GM19240 (cell line): Measurements from ENCODE around the gene TRIM6.
"Not testable (repeated sequence)": the region's sequence is repeated elsewhere in the genome, so short reads cannot be mapped to it uniquely, and the experiment has no call there.

Experiments used
- DNase-seq: peaks from one replicate; pipeline ENCODE4 v3.0.0; 2011; ENCODE audit warnings: low spot score; ENCODE audit not compliant: insufficient read length

Gene TRIM6

GRCh38 chr11:5596607-5597201 is at the start of gene TRIM6:
Gene TRIM6, plus strand, starts transcription at chr11:5596637. Its CDS starts 261 bp downstream, at chr11:5596898.
- DNase-seq: peak; percentile 11

- DNase-seq: no peak
Observed at GRCh38 chr11:5547982-5548381, 48.5 kb upstream of the TRIM6 start.

DNA sequence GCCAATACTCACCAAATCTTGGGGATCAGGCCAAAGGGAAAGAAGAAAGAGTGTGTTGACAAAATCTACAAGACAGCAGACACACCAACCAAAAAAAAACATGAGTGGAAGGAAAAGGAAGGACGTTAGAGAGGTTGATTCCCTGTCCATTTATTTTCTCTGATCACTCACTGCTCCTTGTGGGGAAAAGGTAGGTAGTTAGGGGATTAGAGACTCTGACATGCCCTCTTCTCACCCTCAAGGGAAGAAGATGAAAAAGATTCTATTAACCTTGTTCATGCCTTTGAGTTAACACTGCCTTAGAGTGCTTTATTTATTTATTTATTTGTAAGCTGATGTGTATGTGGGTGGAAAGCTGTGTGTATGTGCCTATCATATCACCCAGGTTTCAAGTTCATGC is 48.0 kb upstream of the TRIM6 start, which contains the start of gene OR52H1:
Gene OR52H1 (minus strand): TSS at position 101 of the 400 bp plus-strand sequence. CDS start 3,035 bp downstream, outside the sequence.
- no peak for DNase-seq

DNA sequence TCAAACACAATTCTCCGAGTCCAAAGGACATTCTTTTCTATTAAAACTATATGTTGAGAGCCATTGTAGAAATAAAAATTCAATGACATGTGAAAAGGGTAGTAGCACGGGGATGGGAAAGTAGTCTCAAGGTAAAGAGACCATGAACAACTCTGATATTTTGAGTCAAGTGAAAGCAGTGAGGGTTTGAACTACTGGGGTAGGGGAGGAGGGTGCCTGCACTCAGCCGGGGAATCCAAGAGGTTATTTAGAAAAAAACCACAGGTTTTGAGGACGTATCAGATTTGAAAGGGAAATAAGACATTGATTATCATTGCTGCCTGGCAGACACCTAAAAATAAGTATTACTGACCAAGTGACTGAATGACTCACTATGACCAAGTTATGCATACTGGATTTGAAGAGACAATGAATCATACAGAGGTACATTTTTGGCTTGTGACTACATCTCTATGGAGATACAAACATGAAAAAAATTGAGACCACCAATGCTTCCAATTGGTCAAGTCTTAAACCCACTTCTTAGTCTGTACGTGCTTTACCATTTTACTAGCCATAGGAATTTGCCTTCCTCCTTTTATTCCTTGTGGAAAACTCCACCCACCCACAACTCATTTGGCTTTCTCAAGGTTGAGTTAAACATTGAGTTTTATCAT is 45.9 kb upstream of the TRIM6 start:
- no peak for DNase-seq

GRCh38 chr11:5553343-5553742 is 43.1 kb upstream of the TRIM6 start:
- DNase-seq: no peak

DNA sequence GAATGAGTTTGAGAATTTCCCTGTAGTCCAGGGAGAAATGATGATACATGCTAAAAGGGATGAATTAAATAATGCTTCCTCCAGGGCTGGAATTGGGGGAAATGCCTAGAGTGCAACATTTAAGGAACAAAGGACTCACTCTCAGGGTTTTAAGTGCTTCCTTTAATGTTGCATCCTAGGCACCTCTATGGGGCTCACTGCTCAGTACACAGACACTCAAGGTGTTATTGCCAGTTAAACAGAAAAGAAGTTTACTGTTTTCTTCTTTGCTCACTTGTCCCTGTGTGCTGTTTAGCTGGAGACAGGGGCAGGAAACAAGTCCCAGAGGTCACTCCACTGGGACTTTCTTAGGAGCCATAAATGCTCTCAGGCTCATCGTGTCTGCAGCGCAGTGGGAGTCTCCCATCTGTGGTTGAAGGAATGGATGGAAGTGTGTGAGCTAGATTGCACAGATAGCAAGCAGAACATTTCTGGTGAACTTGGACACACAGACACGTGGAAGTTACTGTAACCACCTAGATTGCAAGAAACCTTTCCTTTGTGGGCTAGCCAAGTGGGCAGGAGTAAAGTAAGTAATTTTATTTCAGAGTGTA is 39.7 kb upstream of the TRIM6 start:
- DNase-seq: no peak

DNA sequence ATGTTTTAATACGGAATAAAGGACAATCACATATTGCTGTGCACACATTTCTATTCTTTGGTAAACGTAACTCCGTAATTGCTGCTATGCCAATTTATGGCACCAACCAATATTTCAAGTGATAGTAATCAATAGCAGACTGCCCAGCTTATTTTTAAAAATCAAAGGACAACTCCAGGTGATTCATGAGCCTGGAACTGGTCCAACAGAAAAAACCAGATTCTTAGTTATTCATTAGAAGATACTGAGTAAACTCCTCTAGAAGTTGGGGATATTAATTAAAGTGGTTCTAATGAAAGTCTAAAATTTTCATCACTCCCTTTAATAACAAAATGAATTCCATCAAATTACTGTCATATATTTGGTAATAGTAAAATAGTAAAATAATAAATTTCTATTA is 38.7 kb upstream of the TRIM6 start:
- DNase-seq: no peak

DNA sequence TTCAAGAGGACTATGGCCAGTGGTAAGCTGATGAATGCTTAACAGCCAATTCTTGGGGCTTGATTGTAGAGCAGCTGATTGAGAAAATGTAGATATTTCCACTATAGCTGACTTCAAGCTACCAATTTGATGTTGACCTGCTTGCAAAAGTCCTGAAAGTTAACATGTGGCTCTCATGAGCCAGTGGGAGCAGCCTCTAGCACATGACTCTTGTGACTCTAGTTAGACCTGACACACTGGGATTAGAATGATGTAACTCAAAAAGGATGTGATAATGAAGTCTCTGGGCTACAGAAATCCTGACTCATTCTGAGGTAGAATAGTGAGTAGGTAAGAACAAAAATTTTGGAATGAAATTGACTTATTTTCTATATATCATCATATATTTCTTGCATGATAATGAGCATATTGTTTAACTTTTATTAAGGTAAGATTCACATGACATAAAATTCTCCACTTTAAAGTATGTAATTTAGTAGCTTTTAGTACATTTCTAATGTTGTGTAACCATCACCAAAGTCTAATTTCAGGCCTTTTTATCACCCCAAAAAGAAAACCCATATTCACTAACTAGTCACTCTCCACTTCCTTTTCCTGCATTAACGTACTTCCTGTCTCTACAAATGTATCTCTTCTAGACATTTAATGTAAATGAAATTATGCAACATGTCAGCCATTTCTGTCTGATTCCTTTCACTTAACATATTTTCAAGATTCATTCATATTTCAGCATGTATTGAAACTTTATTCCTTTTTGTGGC is 32.0 kb upstream of the TRIM6 start:
- DNase-seq: no peak

DNA sequence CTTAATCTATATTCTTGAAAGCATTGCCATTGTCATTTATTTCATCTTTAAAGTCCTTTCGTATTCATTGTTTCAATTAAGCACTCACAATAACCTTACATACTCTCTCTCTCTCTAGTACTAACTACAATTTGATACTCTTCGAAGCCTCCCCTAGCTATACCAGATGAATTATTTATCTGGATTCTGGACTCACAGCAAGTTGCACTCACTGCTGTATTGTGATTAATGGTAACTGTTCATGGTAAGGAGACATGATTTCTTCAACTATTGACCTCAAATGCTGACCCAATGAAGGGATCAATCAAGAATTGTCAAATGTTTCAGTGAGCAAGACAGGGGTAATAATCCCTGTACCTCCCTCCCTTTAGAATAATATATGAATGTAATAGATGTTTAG is 21.8 kb upstream of the TRIM6 start:
- no peak for DNase-seq

GRCh38 chr11:5575152-5575551 is 21.3 kb upstream of the TRIM6 start:
- no peak for DNase-seq

DNA sequence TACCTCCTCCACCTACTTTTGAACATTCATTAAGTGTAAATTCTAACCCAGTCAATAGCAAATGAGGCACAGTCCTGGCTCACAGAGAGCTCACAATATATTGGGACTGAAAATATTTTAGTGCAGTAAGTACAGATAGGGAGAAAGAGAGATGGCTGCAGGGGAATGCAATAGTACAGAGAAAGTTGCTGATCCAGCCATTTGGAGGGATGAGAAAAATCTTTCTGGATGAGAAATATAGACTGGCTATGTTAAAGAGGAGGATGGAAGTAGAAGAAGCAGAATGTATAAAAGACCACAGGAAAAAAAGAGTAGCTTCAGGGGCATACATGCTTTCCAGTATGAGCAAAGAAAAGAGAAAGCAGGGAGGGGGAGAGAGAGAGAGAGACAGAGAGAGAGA is 19.3 kb upstream of the TRIM6 start:
- DNase-seq: no peak

GRCh38 chr11:5580577-5580976 is 15.9 kb upstream of the TRIM6 start, which contains the start of gene OR52B6:
Gene OR52B6, plus strand, starts transcription at chr11:5580877. Its CDS starts 0 bp downstream, at chr11:5580877.
- no peak for DNase-seq

- no peak for DNase-seq
Observed at GRCh38 chr11:5581014-5581413, 15.4 kb upstream of the TRIM6 start.

DNA sequence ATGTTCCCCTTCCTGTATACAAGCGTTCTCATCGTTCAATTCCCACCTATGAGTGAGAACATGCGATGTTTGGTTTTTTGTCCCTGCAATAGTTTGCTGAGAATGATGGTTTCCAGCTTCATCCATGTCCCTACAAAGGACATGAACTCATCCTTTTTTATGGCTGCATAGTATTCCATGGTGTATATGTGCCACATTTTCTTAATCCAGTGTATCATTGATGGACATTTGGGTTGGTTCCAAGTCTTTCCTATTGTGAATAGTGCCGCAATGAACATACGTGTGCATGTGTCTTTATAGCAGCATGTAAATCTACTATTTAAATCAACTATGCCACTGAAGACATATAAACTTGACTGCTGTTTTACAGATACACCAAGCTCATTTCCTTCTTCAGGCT is 12.0 kb upstream of the TRIM6 start:
- DNase-seq: not testable (repeated sequence)

GRCh38 chr11:5589906-5590305 is 6.5 kb upstream of the TRIM6 start:
- not testable (repeated sequence) for DNase-seq

DNA sequence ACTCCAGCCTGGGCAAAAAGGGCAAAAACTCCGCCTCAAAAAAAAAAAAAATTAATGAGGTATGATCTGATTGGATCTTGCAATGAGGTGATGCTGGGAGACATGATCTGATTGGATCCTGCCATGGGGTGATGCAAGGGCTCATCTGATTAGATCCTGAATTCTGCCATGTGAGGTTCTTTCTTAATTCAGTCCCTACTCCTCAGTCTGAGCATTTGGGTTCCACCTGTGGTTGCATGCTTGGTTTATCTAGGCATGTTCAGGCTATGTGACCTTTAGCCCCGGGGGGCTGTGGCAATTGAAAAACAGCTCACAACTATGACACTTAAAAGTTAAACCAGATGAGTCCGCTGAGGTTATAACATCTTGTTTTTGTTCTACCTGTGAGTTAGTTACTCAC is 4.8 kb upstream of the TRIM6 start:
- no peak for DNase-seq

DNA sequence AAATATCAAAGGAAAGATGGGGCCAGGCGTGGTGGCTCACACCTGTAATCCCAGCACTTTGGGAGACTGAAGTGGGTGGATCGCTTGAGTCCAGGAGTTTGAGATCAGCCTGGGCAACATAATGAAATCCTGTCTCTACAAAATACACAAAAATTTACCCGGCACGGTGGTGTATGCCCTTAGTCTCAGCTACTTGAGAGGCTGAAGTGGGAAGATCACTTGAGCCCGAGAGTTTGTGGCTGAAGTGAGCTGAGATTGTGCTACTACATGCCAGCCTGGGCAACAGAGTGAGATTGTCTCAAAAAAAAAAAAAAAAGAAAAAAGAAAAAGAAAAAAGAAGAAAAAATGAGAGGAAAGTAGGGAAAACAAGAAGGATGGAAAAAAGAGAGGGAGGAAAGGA is 3.8 kb upstream of the TRIM6 start:
- no peak for DNase-seq

DNA sequence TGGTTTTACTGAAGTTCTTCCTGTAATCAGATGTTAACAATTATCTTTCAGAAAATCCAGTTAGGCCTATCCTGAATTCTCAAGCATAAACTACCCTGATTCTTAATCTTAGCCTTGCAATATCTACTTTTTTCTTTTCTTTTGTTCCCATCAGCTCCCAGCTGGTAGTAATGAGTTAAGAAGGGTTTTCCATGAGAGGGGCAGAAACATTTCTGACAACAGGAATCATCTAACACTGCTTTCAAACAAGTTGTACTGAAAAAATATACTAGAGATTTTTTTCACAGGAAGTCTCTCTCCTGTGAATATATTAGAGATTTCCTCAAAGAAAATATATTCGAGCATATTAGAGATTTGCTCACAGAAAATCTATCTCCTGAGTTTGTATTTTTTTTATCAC is 3.3 kb upstream of the TRIM6 start:
- no peak for DNase-seq

- DNase-seq: no peak
Observed at GRCh38 chr11:5597953-5598352, 1.5 kb downstream of the TRIM6 start.

DNA sequence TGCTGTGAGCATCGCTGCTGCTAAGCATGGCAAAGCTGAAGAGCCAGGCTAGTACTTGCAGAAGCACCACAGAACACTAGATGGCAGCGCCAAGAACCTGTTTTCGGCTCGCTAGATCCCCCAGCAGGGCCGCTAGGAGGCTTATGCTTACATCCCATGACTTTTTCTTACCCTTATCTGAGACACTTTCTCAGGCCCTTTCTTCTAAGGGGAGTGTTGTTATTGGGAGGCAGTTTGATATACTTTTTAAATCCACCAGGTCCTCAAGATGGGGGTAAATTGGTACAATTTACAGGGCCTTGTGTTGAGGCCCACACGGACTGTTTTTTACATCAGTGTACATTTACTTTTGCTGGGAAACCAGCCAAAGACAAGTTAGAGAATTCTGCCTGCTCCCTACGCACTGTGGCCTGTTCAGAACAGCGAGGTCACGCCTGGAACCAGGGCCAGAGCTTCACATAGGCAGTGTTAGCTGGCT is 4.0 kb downstream of the TRIM6 start:
- DNase-seq: peak; percentile 45

- DNase-seq: not testable (repeated sequence)
Observed at GRCh38 chr11:5602791-5603190, 6.4 kb downstream of the TRIM6 start.

GRCh38 chr11:5603326-5603725 is 6.9 kb downstream of the TRIM6 start:
- no peak for DNase-seq
